Nephron progenitor cell (in vitro differentiated cells): ENCODE data around the gene GDF10.

ENCODE experiments used
- DNase-seq: peaks from one replicate; pipeline ENCODE4 v3.0.0; 2021
- H3K27ac Mint-ChIP-seq: 2 replicates; pipeline ENCODE4 v1.8.0; 2021; ENCODE audit warnings: mild to moderate bottlenecking, moderate library complexity, mixed read lengths
- H3K27me3 Mint-ChIP-seq: 2 replicates; pipeline ENCODE4 v1.8.0; 2021; ENCODE audit warnings: mild to moderate bottlenecking, low read depth, mixed read lengths; ENCODE audit not compliant: poor library complexity
- H3K36me3 Mint-ChIP-seq: 2 replicates; pipeline ENCODE4 v1.8.0; 2021; ENCODE audit warnings: low read depth, mixed read lengths
- H3K4me1 Mint-ChIP-seq: 2 replicates; pipeline ENCODE4 v1.8.0; 2021; ENCODE audit warnings: mixed read lengths
- H3K4me3 Mint-ChIP-seq: 2 replicates; pipeline ENCODE4 v1.8.0; 2021; ENCODE audit warnings: mild to moderate bottlenecking, moderate library complexity, mixed read lengths
- H3K9me3 Mint-ChIP-seq: 2 replicates; pipeline ENCODE4 v1.8.0; 2021; ENCODE audit warnings: mild to moderate bottlenecking, moderate library complexity, mixed read lengths
- CTCF ChIP-seq: fragments of 200-600 bp; sonication (generic); IDR thresholded peaks from 2 replicates; pipeline ENCODE4 v1.5.0; 2021; ENCODE audit warnings: antibody characterized with exemption

The GDF10 gene

DNA sequence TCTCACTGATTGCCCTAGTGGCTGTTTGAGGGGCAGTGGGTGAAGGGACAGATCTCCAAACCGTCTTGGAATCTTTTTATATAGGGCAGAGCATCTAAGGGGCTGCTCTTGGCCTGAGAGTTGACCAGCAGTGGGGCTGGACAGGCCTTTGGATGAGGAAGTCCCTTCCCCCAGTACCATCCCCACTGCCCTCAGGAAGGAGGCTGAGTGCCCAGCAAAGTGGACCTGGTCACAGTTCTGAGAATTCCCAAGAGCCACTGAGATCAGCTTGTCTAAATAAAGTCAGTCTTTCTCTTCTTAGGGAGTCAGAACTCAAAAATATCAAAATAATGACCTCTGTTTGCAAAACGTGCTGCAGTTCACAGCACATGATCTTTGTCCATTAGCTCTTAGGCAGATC, 5.6 kb downstream of the GDF10 start:
- no peaks in the 10 kb centered on the region for H3K36me3 Mint-ChIP-seq
- H3K27me3 Mint-ChIP-seq = peaks cover 51% of the 10 kb centered on the region
- no peaks in the 10 kb centered on the region for H3K9me3 Mint-ChIP-seq
- H3K27ac Mint-ChIP-seq = no peak overlapping the region
- no peak for TF ChIP-seq CTCF
- H3K4me3 Mint-ChIP-seq = no peak overlapping the region
- DNase-seq = no peak
- peaks cover 11% of the 10 kb centered on the region for H3K4me1 Mint-ChIP-seq

DNA sequence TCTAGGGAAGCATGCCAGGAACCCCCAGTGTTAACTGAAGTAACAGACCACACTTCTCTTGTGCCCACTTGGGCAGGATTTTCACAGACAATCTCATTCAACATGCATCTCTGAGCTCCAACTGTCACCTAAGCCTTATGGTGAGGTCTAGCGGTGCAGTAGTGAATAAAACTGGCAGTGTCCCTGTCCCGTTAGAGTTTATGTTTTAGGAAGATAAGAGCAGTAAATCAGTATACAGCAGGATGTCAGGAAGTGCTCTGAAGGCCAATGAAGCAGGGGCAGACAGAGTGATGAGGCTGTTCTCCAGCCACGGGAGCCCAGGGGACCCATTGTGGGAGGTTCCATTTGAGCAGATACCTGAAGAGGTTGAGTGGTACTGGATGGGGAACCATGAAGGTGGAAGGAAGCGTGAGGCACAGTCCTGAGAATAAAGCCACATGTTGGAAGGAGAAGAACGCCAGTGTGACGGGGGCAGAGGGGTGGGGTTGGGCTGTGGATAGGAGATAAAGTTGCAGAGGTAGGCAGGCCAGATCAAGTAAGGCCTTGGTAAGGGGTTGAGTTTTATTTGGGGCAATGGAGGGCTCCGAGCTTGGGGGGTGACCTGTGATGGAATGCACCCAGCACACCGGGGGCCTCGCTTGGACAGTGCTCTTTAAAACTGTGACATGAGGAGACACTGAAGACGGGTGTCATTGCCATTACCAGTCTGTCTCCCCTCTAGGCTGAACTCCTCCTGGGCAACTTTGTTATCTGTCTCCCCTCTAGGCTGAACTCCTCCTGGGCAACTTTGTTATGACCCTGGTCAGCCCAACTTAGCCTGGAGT, 6.6 kb downstream of the GDF10 start:
- TF ChIP-seq CTCF = no peak
- DNase-seq = no peak
- Mint-ChIP-seq H3K4me1 (peaks cover 6% of the 10 kb centered on the region), H3K4me3 (no peak overlapping the region), H3K27ac (no peak overlapping the region), H3K9me3 (no peaks in the 10 kb centered on the region), H3K27me3 (peaks cover 40% of the 10 kb centered on the region), H3K36me3 (no peaks in the 10 kb centered on the region)

DNA sequence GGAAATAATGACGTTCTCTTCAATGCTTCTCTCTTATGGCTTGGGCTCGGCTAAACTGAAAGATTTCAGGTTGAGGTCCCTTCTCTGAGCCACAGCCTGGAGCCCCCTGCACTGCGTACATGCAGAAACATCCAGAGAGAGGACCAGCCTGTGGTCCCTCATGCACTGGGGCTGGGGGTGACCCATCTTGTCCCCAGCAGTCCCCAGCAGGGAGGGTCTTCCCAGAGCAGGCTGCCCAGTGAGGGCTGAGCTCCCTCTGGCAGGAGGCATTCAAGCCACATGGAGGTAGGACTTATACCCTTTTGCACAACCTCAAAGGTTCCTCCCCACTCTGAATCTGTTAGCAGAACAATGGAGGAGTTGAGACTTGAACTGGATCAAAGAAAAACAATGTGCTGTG, 7.4 kb downstream of the GDF10 start:
- Mint-ChIP-seq H3K27me3 (peaks cover 32% of the 10 kb centered on the region), H3K27ac (no peak overlapping the region), H3K4me1 (peaks cover 6% of the 10 kb centered on the region), H3K9me3 (no peaks in the 10 kb centered on the region), H3K36me3 (no peaks in the 10 kb centered on the region), H3K4me3 (no peak overlapping the region)
- no peak for DNase-seq
- TF ChIP-seq CTCF = no peak

GRCh38 chr10:47308775-47309174, 8.8 kb downstream of the GDF10 start:
- no peaks in the 10 kb centered on the region for H3K9me3 Mint-ChIP-seq
- H3K27ac Mint-ChIP-seq = no peak overlapping the region
- DNase-seq = no peak
- H3K4me1 Mint-ChIP-seq = peaks cover 6% of the 10 kb centered on the region
- H3K27me3 Mint-ChIP-seq = peaks cover 21% of the 10 kb centered on the region
- TF ChIP-seq CTCF = no peak
- no peaks in the 10 kb centered on the region for H3K36me3 Mint-ChIP-seq
- no peak overlapping the region for H3K4me3 Mint-ChIP-seq

DNA sequence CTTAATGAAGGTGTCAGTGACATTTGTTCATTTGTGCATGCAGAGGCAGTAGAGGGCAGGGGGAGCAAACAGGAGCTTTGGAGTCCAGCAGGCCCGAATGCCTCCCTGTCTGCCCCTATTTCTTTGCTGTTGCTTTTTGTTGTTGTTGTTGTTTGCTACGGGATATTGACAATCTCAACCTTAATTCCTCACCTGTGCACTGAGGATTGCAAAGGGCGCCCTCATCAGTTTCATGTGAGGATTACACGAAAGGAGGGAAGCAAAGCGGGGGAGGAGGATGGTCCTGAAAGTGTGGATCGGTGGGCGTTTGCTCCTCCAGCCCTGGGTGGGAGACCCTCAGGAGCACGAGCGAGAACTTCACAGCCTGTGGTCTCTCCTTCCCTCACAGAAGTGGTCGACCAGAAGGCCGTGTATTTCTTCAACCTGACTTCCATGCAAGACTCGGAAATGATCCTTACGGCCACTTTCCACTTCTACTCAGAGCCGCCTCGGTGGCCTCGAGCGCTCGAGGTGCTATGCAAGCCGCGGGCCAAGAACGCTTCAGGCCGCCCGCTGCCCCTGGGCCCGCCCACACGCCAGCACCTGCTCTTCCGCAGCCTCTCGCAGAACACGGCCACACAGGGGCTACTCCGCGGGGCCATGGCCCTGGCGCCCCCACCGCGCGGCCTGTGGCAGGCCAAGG, 9.6 kb downstream of the GDF10 start:
- Mint-ChIP-seq H3K27me3 (peaks cover 15% of the 10 kb centered on the region), H3K4me3 (no peak overlapping the region), H3K27ac (no peak overlapping the region), H3K4me1 (peaks cover 6% of the 10 kb centered on the region), H3K9me3 (no peaks in the 10 kb centered on the region), H3K36me3 (no peaks in the 10 kb centered on the region)
- no peak for DNase-seq
- TF ChIP-seq CTCF = peak; percentile 31
